Mesothelial cell of epicardium (in vitro differentiated cells): ENCODE results near the gene NCAPG2. TPM values are rescaled to one million over a fixed set of nuclear protein-coding genes. Genes with fewer than 3 reads are reported as not detected.

ENCODE experiments used
- DNase-seq, 2 experiments: peaks; one replicate each; pipeline ENCODE4 v3.0.0; 2021; ENCODE audit warnings: low spot score in 2 of 2; ENCODE audit not compliant: unreplicated experiment in 2 of 2
- H3K27ac Mint-ChIP-seq: 2 replicates; pipeline ENCODE4 v1.8.0; 2021; ENCODE audit warnings: mixed read lengths
- H3K27me3 Mint-ChIP-seq: 2 replicates; pipeline ENCODE4 v1.8.0; 2021; ENCODE audit warnings: low read depth, mixed read lengths
- H3K36me3 Mint-ChIP-seq: 2 replicates; pipeline ENCODE4 v1.8.0; 2021; ENCODE audit warnings: mixed read lengths
- H3K4me1 Mint-ChIP-seq: 2 replicates; pipeline ENCODE4 v1.8.0; 2021; ENCODE audit warnings: mixed read lengths
- H3K4me3 Mint-ChIP-seq: 2 replicates; pipeline ENCODE4 v1.8.0; 2021; ENCODE audit warnings: mild to moderate bottlenecking, moderate library complexity, mixed read lengths
- H3K9me3 Mint-ChIP-seq: 2 replicates; pipeline ENCODE4 v1.8.0; 2021; ENCODE audit warnings: mixed read lengths
- CTCF ChIP-seq: fragments of 200-600 bp; sonication (generic); IDR thresholded peaks from one replicate; pipeline ENCODE4 v1.5.0; 2021; ENCODE audit warnings: antibody characterized with exemption; ENCODE audit not compliant: unreplicated experiment
- total RNA-seq: library from RNA; stranded (reverse); gene quantifications from 3 replicates; pipeline ENCODE4 v1.2.1, GENCODE V29; 2021

NCAPG2 gene
- total RNA-seq, 1 donor from 2014 or later: 22.5 TPM

GRCh38 chr7:158646766-158647474 is 57.7 kb downstream of the NCAPG2 start:
- no peak for DNase-seq
- no peaks in the 10 kb centered on the region for H3K27me3 Mint-ChIP-seq
- H3K27ac Mint-ChIP-seq: no peak overlapping the region
- peak; percentile 30 for TF ChIP-seq CTCF
- H3K4me3 Mint-ChIP-seq: no peak overlapping the region
- H3K36me3 Mint-ChIP-seq: peaks cover 3% of the 10 kb centered on the region
- peaks cover 7% of the 10 kb centered on the region for H3K4me1 Mint-ChIP-seq
- H3K9me3 Mint-ChIP-seq: peaks cover 3% of the 10 kb centered on the region

GRCh38 chr7:158645842-158646241 is 58.8 kb downstream of the NCAPG2 start:
- Mint-ChIP-seq H3K27me3 (no peaks in the 10 kb centered on the region), H3K9me3 (peaks cover 3% of the 10 kb centered on the region), H3K4me3 (no peak overlapping the region), H3K27ac (no peak overlapping the region), H3K36me3 (peaks cover 5% of the 10 kb centered on the region), H3K4me1 (peaks cover 3% of the 10 kb centered on the region)
- no peak for TF ChIP-seq CTCF
- DNase-seq: no peak

- Mint-ChIP-seq H3K4me1 (no peaks in the 10 kb centered on the region), H3K9me3 (no peaks in the 10 kb centered on the region), H3K27me3 (no peaks in the 10 kb centered on the region), H3K4me3 (no peak overlapping the region), H3K36me3 (peaks cover 18% of the 10 kb centered on the region), H3K27ac (no peak overlapping the region)
- no peak for TF ChIP-seq CTCF
- DNase-seq: no peak
These were observed 62.5 kb downstream of the NCAPG2 start for GRCh38 chr7:158642149-158642548.

DNA sequence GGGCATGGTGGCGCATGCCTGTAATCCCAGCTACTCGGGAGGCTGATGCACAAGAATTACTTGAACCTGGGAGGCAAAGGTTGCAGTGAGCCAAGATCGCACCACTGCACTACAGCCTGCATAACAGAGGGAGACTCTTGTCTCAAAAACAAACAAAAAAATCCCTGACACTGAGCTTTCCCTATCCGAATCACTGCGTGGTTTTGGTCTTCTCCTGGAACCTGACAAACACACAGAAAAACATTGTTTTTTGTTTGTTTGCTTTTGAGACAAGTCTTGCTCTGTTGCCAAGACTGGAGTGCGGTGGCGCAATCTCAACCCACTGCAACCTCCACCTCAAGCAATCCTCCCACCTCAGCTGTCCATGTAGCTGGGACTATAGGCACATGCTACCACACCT is 66.6 kb downstream of the NCAPG2 start:
- no peaks in the 10 kb centered on the region for H3K27me3 Mint-ChIP-seq
- TF ChIP-seq CTCF: no peak
- no peaks in the 10 kb centered on the region for H3K4me1 Mint-ChIP-seq
- no peak overlapping the region for H3K27ac Mint-ChIP-seq
- no peaks in the 10 kb centered on the region for H3K9me3 Mint-ChIP-seq
- no peak overlapping the region for H3K4me3 Mint-ChIP-seq
- H3K36me3 Mint-ChIP-seq: peaks cover 18% of the 10 kb centered on the region
- DNase-seq: no peak

GRCh38 chr7:158633055-158633956 is 71.3 kb downstream of the NCAPG2 start:
- Mint-ChIP-seq H3K9me3 (no peaks in the 10 kb centered on the region), H3K4me1 (no peaks in the 10 kb centered on the region), H3K27ac (no peak overlapping the region), H3K27me3 (no peaks in the 10 kb centered on the region), H3K4me3 (no peak overlapping the region), H3K36me3 (peaks cover 19% of the 10 kb centered on the region)
- no peak for TF ChIP-seq CTCF
- DNase-seq: no peak
